PC-3 (cell line): Measurements from ENCODE around the gene EIF4G3. TPM values are rescaled to one million over a fixed set of nuclear protein-coding genes. Genes with fewer than 3 reads are reported as not detected.

Experiments used
- ATAC-seq: fragments of 200-7000 bp; cut with Tn5 transposase; 2 replicates; pipeline ENCODE4 v1.9.1; 2020; ENCODE audit warnings: mild to moderate bottlenecking, moderate library complexity
- BruUV-seq: library from RNA; stranded (reverse); fragments of 400-500 nt; replicated peaks from 2 replicates; lab custom pipeline; 2021; lab: Mats Ljungman, UMichigan
- CTCF ChIA-PET: fragments of 300-600 bp; sonication (Branson Sonifier 250); formaldehyde crosslinking; loops from one replicate; lab custom pipeline; 2022; ENCODE audit warnings: antibody characterized with exemption; lab: Charles Lee
- POLR2A ChIA-PET: fragments of 300-600 bp; sonication (Branson Sonifier 250); formaldehyde crosslinking; loops from one replicate; lab custom pipeline; 2022; ENCODE audit warnings: antibody characterized with exemption; ENCODE audit not compliant: unreplicated experiment; lab: Charles Lee
- DNase-seq: peaks from one replicate; pipeline ENCODE4 v3.0.0-alpha.2; 2015
- H2AFZ ChIP-seq: fragments of 300-600 bp; sonication (generic); 2 replicates; pipeline ENCODE4 v1.6.0; 2016; ENCODE audit warnings: antibody characterized with exemption, low read length
- H3F3A ChIP-seq: fragments of 300-600 bp; sonication (generic); one replicate; pipeline ENCODE4 v1.6.0; 2017; ENCODE audit warnings: antibody characterized with exemption, low read length, control low read depth, mild to moderate bottlenecking; ENCODE audit not compliant: unreplicated experiment
- H3K27ac ChIP-seq: fragments of 300-600 bp; sonication (generic); 2 replicates; pipeline ENCODE4 v1.5.1; 2016; ENCODE audit warnings: mild to moderate bottlenecking, low read length
- H3K27me3 ChIP-seq: fragments of 300-600 bp; sonication (generic); 2 replicates; pipeline ENCODE4 v1.6.1; 2016; ENCODE audit warnings: low read length, mixed read lengths
- H3K36me3 ChIP-seq: fragments of 300-600 bp; sonication (generic); 2 replicates; pipeline ENCODE4 v1.6.1; 2016; ENCODE audit warnings: low read depth, mixed run types, low read length, mixed read lengths
- H3K4me1 ChIP-seq: fragments of 300-600 bp; sonication (generic); 2 replicates; pipeline ENCODE4 v1.5.1; 2016; ENCODE audit warnings: low read length; ENCODE audit not compliant: insufficient read depth
- H3K4me2 ChIP-seq: fragments of 300-600 bp; sonication (generic); 2 replicates; pipeline ENCODE4 v1.6.0; 2016; ENCODE audit warnings: low read length
- H3K4me3 ChIP-seq: fragments of 300-600 bp; sonication (generic); 2 replicates; pipeline ENCODE4 v1.5.1; 2016; ENCODE audit warnings: mild to moderate bottlenecking, low read length, mixed read lengths
- H3K79me2 ChIP-seq: fragments of 300-600 bp; sonication (generic); 2 replicates; pipeline ENCODE4 v1.6.1; 2017; ENCODE audit warnings: low read length, mixed read lengths
- H3K9ac ChIP-seq: fragments of 300-600 bp; sonication (generic); 2 replicates; pipeline ENCODE4 v1.6.0; 2016; ENCODE audit warnings: mild to moderate bottlenecking, low read length
- H3K9me2 ChIP-seq: fragments of 300-600 bp; sonication (generic); replicated peaks from 2 replicates; pipeline ENCODE4 v1.6.1; 2016; ENCODE audit warnings: mixed run types, low read length, mixed read lengths
- H3K9me3 ChIP-seq: fragments of 300-600 bp; sonication (generic); 2 replicates; pipeline ENCODE4 v1.6.1; 2016; ENCODE audit warnings: low read length, mixed read lengths
- H4K20me1 ChIP-seq: fragments of 300-600 bp; sonication (generic); 2 replicates; pipeline ENCODE4 v1.6.1; 2016; ENCODE audit warnings: low read length, mixed read lengths
- CTCF ChIP-seq: fragments of 300-600 bp; sonication (generic); conservative IDR thresholded peaks from 2 replicates; pipeline ENCODE4 v1.5.1; 2017; ENCODE audit warnings: antibody characterized with exemption, low read depth, mild to moderate bottlenecking, low read length
- EZH2 ChIP-seq: fragments of 300-600 bp; sonication (generic); IDR thresholded peaks from one replicate; pipeline ENCODE4 v1.6.1; 2017; ENCODE audit warnings: antibody characterized with exemption, mild to moderate bottlenecking, low read length; ENCODE audit not compliant: unreplicated experiment
- EZH2phosphoT487 ChIP-seq: fragments of 300-600 bp; sonication (generic); IDR thresholded peaks from 2 replicates; pipeline ENCODE4 v1.6.1; 2018; ENCODE audit warnings: mild to moderate bottlenecking, antibody characterized with exemption, low read length, borderline replicate concordance
- intact Hi-C: fragments of 100-400 bp; cut with micrococcal nuclease; formaldehyde crosslinking; loops from 2 replicates; pipeline ENCODE4 v1.9.0; 2023
- total RNA-seq: library from RNA; depleted of rRNA; stranded (reverse); fragments of >200 nt; gene quantifications from 2 replicates; pipeline ENCODE4 v1.2.3, GENCODE V29; 2014

Gene EIF4G3
- total RNA-seq, 1 experiment from 2014 or later = 16.9 TPM

- Histone ChIP-seq H2AFZ (no peak overlapping the region), H3K4me1 (no peaks in the 10 kb centered on the region), H3K79me2 (no peaks in the 10 kb centered on the region), H3K27ac (no peak overlapping the region), H3K4me3 (no peak overlapping the region), H3K27me3 (no peaks in the 10 kb centered on the region), H3K9me3 (no peaks in the 10 kb centered on the region), H4K20me1 (no peaks in the 10 kb centered on the region), H3K9ac (no peak overlapping the region), H3K4me2 (no peak overlapping the region), H3F3A (no peaks in the 10 kb centered on the region), H3K36me3 (no peaks in the 10 kb centered on the region), H3K9me2 (no peaks in the 10 kb centered on the region)
- intact Hi-C loops = no loop called here
- ChIA-PET CTCF (no interaction called here), POLR2A (interaction anchor here (0.6 kb wide), 1 partner anchor 172 kb away, joined by 3 read pairs; no protein-coding TSS in a partner anchor)
- ATAC-seq (no peak), DNase-seq (no peak)
- TF ChIP-seq EZH2phosphoT487 (no peak), EZH2 (no peak), CTCF (no peak)
- no TSS peak for BruUV-seq
Measured at GRCh38 chr1:20958430-20958829, 218.3 kb downstream of the EIF4G3 start.

DNA sequence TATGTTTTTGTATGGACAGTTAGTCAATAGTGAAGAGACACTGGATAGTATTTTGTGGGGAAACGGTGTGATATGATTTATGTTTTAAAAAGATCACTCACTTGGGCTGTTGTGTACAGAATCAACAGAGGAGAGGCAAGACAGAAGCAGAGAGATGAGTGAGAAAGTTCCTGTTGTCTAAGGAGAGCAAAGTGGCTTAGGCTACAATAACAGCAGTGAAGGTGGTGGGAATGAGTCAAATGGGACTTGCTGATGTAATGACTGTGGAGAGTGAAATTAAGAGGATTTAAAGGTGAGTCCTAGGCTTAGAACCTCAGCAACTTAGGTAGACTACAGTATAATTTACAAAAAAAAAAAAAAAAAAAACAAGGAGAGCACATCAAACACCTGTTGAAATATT is 220.4 kb downstream of the EIF4G3 start:
- intact Hi-C loops = no loop called here
- Histone ChIP-seq H2AFZ (no peak overlapping the region), H3F3A (no peaks in the 10 kb centered on the region), H3K9ac (no peak overlapping the region), H3K9me2 (no peaks in the 10 kb centered on the region), H3K4me2 (no peak overlapping the region), H3K27ac (no peak overlapping the region), H3K27me3 (no peaks in the 10 kb centered on the region), H3K9me3 (no peaks in the 10 kb centered on the region), H3K4me3 (no peak overlapping the region), H3K4me1 (no peaks in the 10 kb centered on the region), H3K36me3 (no peaks in the 10 kb centered on the region), H3K79me2 (no peaks in the 10 kb centered on the region), H4K20me1 (no peaks in the 10 kb centered on the region)
- ATAC-seq (no peak), DNase-seq (no peak)
- POLR2A ChIA-PET = no interaction called here
- TF ChIP-seq EZH2phosphoT487 = no peak
- TF ChIP-seq EZH2 = no peak
- no peak for TF ChIP-seq CTCF
- CTCF ChIA-PET = no interaction called here
- no TSS peak for BruUV-seq

- CTCF ChIA-PET = no interaction called here
- H3K9me3 ChIP-seq = no peaks in the 10 kb centered on the region
- POLR2A ChIA-PET = no interaction called here
- no peak overlapping the region for H3K9ac ChIP-seq
- no peaks in the 10 kb centered on the region for H3K36me3 ChIP-seq
- H3K4me1 ChIP-seq = no peaks in the 10 kb centered on the region
- ATAC-seq (no peak), DNase-seq (no peak)
- H2AFZ ChIP-seq = no peak overlapping the region
- no peak overlapping the region for H3K4me2 ChIP-seq
- H3F3A ChIP-seq = no peaks in the 10 kb centered on the region
- no peak overlapping the region for H3K27ac ChIP-seq
- no peak overlapping the region for H3K4me3 ChIP-seq
- no peak for TF ChIP-seq EZH2phosphoT487
- no peak for TF ChIP-seq EZH2
- H3K9me2 ChIP-seq = no peaks in the 10 kb centered on the region
- BruUV-seq = no TSS peak
- intact Hi-C loops = no loop called here
- H3K79me2 ChIP-seq = no peaks in the 10 kb centered on the region
- H4K20me1 ChIP-seq = no peaks in the 10 kb centered on the region
- no peaks in the 10 kb centered on the region for H3K27me3 ChIP-seq
Measured at GRCh38 chr1:20950679-20951078, 226.0 kb downstream of the EIF4G3 start.
